GM18508 (cell line): ENCODE data around the gene PIBF1.
"Not testable (repeated sequence)": the region's sequence is repeated elsewhere in the genome, so short reads cannot be mapped to it uniquely, and the experiment has no call there.

Source experiments
- ATAC-seq: cut with Tn5 transposase; IDR thresholded peaks from one replicate; pipeline ENCODE4 v1.9.1; 2021; ENCODE audit warnings: moderate number of reproducible peaks; ENCODE audit not compliant: insufficient read depth, unreplicated experiment

The PIBF1 gene

GRCh38 chr13:73000027-73000674 lies 218.2 kb downstream of the PIBF1 start:
- ATAC-seq, result peak; percentile 64

DNA sequence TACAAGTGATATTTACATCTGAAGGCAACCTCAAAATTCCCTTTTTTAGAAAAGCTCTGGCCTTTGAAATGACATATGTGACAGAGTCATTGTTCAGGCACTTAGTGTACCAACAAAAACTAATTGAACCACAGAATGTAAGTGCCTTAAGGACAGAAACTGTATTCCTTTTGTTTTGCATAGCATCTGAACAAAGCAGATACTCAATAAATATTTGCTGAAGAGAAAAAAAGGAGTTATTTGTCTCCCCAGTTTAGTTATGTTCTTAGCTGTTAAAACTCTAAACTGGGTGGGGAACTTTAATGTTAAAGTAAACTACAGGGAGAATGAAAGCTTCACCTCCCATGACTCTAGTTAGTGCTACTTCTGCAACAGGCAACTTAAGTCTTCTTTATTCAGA lies 220.0 kb downstream of the PIBF1 start:
- ATAC-seq, result no peak

DNA sequence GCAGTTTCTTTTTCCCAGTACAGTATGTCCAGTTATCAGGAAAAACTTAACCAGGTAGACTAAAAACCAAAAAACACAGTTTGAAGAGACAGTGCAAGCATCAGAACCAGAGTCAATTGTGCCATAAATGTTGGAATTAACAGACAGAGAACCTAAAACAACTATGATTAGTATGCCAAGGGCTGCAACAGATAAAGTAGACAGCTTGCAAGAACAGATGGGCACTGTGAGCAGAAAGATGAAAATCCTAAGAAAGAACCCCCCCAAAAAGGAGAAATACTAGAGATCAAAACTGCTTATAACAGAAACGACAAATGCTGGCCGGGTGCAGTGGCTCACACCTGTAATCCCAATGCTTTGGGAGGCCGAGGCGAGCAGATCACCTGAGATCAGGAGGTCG lies 229.8 kb downstream of the PIBF1 start:
- no peak for ATAC-seq

- ATAC-seq, result no peak
These were observed 233.9 kb downstream of the PIBF1 start for GRCh38 chr13:73015805-73016204.

GRCh38 chr13:73018336-73018735 lies 236.4 kb downstream of the PIBF1 start:
- no peak for ATAC-seq

- peak; percentile 52 for ATAC-seq
These were observed 243.5 kb downstream of the PIBF1 start for GRCh38 chr13:73025217-73026012.

DNA sequence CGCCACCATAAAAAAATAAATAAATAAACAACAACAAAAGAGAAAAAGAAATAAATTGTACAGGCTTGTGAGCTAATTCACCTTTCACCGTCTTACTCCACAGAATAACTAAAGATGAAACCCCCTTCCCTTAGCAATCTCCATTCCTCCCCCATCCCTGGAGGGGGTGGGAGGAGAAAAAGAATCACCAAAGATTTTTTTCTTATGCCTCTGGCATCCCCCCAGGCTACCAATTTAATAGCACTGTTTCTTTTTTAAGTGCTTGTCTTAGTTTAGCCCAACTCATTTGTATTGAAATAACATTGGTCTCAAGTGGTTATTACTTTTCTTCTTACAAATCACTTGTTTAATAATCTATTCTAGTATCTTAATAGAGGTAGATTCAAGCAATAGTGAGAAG lies 253.0 kb downstream of the PIBF1 start:
- ATAC-seq, result no peak

- ATAC-seq, result no peak
These were observed 253.7 kb downstream of the PIBF1 start for GRCh38 chr13:73035660-73036059.

- no peak for ATAC-seq
These were observed 254.6 kb downstream of the PIBF1 start for GRCh38 chr13:73036566-73036965.

GRCh38 chr13:73038064-73038463 lies 256.1 kb downstream of the PIBF1 start:
- no peak for ATAC-seq

DNA sequence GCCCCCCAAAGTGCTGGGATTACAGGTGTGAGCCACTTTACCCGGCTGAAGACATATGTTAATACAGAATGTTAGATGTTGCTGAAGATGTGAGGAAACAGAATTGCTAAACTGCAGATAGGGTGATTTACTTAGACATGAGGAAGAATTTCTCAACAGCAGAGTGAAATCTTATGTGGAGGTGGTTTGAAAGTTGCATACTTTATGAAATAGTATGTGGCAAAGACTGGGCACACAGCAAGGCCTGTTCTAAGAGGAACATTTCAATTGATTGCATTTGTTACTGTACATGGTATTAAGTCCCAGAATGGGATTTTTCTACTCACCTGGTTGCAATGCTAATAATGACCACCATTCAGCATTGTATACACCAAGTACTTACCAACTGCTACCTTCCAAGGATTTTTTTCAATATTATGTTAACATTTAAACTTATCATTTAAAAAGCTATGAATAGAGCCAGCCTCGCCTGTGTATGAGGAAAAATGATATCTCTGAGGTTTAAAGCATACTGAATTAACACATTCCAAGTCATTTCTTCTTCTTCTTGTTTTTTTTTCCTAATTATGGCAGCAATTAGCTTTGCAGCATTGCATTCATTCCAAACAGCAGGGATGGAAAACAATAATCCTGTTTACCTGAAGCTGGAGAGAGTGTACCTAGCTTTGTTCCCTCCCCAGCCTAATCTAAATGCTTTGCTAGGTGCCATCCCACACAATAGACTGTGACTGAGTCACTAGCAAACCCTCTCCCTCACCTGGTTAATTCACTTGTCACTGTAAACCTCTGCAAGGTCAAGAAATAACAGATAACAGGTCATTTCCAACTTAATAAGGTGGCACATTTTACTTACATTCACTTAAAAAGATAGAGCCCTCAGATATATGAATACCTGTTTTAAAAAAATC lies 257.5 kb downstream of the PIBF1 start:
- ATAC-seq, result no peak

DNA sequence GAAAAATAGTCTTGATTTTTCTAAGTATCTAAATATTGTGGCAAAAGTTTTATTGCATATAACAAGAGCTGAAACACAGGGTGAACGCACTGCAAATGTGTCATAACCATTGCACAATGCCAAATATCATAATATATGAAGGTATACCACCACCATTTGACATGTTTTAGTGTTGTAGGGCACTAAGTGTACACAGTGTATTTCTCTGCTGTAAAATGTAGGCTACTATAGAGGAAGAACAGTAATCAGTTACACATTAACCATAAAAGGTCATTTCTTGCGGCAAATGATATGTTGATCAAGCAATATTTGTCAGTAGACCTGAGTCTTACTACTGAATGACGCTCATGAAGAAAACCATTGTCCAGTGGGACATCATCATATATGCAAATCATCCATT lies 258.6 kb downstream of the PIBF1 start:
- no peak for ATAC-seq

DNA sequence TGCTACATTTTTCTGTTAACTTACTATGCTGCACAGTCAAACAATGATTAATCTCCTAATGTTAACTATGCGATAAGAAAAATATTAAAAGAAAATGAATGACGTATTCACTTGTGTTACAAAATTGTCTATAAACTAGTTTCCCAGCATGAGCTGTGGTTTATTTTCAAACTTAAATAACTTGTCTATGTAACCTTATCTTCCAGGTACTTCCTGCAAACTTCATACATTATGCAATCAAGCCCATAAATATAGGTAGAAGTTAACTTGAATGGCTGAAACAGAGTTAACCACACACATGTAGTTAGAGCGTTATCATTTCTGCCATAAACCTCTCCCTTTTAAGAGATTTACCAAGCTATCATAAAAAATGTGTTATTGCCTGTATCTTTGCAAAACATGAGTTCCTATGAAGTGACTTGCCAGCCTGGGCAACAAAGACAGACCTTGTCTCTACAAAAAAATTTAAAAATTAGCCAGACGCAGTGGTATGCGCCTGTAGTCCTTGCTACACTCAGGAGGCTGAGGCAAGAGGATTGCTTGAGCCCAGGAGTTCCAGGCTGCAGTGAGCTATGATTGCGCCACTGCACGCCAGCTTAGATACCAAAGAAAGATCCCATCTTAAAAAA lies 259.1 kb downstream of the PIBF1 start:
- no peak for ATAC-seq

DNA sequence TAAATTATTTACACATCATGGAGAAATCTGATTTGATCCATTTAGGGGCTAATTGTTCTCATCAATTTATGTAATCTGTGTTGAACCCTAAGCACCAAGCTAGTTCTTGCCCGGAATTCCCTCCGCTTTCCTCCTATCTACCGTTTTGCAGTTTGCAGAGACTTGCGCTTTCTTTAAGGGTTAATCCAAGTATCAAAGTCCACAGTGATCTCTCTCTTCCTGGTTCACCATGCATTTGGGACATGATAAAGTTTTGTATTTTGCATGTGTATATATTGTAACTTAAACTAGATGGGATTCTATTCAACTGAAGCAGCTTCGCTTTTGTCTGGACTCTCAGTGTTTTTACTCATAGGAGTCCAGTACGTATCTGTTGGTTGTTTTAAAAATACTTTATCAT lies 263.1 kb downstream of the PIBF1 start:
- ATAC-seq, result no peak

GRCh38 chr13:73048615-73049014 lies 266.7 kb downstream of the PIBF1 start:
- ATAC-seq, result not testable (repeated sequence)

DNA sequence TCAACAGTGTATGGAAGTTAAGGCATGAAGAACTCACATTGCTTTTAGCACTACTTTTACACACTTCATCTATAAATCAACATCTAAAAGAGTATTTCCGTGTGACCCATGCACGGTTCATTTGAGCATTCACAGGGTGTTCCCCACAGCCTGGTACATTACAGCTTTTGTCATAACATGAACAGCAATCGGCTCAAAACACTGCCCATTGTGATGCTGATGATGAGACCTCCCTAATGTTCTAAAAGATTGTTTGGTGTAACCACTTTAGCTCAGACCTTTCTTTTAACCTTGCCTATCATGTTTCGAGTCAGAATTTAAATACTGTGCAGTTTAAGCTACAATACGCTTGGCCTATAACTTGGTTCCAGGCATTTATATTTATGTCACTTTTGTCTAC lies 272.8 kb downstream of the PIBF1 start:
- no peak for ATAC-seq

DNA sequence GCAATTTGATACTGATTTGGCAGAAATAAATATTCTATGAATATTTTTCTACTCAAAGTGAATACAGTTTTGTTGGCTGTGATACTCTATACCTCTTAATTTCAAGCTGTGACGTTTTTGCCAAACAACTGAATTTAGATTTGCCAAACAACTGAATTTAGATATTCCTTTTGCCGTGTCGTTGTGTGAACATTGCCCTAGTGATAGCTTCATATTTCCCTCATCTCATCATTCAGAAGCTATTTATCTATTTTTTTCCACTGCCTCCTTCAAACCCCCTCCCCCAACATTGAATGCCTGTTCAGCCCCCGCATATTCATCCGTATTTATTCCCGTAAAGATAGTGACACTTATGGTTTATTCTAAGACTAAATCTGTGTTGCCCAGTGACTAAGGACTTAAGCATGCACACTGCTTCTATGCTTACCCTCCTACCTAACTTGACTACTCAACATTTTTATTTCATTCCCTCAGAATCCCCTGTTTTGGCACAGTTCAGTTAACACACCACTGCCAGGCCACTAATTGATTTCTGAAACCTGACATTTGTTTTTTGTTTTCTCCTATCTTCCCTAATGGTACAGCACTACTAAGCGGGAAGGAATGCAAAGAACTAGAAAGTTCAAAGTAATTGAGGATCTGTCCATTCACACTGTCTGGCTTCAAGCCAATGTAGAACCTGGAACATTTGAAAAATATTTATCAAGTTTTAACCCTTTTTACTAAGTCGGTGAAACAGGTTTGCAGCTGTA lies 274.1 kb downstream of the PIBF1 start:
- no peak for ATAC-seq

DNA sequence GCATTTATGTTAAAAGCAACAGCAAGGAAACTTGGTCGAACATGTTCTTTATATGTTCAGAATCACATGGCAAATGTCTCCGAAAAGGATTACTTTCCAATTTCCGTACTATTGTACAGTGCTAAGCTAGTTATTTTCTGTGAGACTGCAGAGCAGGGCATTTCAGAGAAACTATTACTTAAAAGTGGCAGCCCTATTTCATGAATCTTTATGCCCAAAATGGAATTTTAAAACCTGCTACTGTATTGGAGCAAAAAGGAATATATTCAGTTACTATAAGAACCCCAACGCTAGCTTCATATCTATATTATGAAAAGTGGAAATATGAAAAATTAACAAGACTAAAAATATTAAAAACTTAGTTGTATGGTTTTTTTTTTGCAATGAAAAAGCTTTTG lies 274.6 kb downstream of the PIBF1 start:
- ATAC-seq, result no peak

- no peak for ATAC-seq
These were observed 275.5 kb downstream of the PIBF1 start for GRCh38 chr13:73057284-73058063.
